GM19240 (cell line): Measurements from ENCODE around the gene GPANK1.
A peak's percentile ranks its signal among the peaks of the same experiment; 100 is the strongest.

Source experiments
- DNase-seq: peaks from one replicate; pipeline ENCODE4 v3.0.0; 2011; ENCODE audit warnings: low spot score; ENCODE audit not compliant: insufficient read length

The GPANK1 gene

DNA sequence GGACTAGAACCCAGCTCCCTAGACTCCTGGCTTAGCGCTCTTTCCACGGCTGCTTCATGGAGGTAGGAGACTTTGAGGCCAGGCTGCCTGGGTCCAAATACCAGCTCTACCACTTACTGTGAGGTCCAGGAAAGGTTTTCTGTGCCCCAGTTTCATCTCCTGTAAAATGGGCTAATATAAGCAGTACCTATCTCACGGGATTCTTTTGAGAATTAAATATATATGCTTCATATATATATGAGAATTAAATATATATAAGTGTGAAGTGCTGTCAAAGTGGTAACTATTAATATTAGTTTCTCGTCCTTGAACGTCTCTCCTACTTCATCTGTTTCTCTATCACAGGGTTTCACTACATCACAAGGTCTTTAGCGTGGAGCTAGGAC is 26.3 kb upstream of the GPANK1 start:
- no peak for DNase-seq

DNA sequence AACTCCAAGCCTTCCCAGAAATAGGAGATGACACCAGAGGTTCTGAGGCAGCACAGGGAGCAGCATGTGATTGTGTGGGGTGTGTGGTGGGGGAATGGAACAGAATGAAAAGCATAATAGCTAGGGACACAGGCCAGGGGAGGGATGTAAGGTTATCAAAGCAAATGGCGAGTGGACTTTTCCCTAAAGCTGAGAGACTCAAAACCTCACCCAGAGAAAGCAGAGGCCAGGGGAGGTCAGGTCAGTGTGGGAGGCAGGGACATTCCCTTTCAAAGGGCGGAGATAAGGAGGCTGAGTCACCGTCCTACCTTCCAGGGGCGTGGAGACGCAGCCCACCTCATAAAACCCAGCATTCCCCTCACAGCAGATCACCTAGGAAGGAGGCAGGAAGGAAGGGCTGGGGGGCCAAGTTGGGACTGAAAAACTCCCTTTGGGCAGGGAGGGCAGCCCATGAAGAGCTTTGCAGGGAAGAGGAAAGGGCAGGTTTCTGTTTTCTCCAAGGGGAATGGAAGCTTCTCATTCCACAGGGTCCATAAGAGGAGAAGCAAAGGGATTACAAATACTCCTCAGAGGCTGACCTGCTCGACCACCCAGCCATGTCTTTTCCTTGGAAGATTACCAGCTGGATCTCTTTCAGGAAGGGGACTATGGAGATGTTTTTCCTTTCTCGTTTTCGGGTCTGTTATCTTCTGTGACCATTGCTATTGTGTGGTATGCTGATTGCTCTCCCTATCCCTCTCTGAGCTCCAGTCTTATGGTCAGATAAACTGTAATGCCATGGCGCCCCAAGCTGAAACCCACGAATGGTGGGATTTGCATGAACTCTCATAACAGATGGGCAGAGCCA is 25.7 kb upstream of the GPANK1 start:
- no peak for DNase-seq

DNA sequence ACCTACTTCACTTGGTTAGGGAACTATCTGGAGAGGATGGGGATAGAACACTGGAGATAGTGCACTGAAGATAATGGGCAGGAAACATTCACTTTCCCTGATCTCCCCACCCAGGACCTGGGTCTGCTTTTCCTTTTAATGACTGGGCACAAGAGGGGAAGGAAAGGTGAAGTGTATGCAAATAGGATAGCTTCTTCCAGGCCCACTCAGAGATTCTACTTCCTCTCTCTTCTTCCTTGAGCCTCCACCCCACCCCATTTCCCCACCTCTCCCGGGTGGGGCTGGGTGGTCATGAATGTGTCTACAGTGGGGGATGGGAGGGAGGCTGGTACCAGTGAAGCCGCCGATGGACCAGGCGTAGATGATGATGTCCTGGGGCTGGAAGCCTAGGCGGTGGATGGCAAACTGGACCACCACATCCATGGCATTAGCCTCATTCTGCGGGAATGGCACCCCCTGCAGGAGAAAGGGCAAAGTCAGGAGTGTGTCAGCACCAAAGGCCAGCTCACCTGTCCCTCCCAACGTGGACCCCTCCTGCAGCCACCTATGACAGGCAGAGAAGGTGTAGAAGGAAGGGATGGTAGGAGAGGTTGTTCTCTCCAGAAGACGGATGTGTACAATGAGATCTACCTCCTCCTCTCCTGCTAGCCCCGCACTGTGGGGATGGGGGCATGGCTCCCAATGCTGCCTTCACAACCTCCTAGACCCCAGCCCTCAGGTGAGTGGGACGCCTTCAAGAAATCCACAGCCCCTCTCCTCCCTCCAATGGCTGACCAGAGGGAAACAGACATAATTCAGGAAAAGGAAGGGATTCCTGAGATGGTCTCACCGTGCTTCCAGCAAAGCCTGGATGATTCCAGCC is 24.7 kb upstream of the GPANK1 start:
- DNase-seq, result no peak

DNA sequence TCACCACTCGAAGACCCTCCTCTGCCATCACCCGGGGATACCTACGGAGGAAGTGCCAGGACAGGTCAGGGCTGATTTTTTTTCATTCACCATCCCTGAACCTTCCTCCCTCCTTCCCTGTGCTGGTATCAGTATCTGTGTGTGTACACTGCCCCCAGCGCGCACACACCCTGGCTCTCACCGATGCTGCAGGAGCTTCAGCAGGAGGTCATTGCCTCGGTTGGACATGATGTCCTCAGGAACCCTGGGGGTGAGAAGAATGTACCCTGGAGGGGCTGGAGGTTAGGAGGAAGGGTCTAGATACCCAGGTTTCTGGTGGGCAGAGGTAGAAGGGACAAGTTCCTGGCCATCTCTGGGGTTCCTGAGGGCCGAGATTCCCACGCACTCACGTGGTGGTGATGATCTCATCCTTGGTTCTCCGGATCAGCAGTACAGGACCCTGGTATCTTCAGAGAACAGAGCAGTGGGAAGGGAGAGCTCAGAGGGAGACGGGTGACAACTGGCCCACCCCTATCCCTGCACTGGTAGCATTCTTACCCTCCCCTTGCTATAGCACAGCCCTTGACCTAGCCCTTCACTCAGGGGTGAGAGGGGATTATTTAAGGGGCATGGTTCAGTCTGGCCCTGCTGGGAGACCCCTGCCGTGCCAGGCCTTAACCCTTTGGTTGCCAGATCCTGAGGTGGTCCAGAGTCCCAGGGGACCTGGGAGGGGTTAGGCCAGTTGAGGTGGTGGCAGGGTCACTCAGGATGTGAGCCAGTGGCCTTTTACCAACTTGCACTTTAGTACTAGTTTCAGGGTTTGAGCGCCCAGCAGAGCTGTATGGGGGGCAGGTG is 23.3 kb upstream of the GPANK1 start:
- no peak for DNase-seq

DNA sequence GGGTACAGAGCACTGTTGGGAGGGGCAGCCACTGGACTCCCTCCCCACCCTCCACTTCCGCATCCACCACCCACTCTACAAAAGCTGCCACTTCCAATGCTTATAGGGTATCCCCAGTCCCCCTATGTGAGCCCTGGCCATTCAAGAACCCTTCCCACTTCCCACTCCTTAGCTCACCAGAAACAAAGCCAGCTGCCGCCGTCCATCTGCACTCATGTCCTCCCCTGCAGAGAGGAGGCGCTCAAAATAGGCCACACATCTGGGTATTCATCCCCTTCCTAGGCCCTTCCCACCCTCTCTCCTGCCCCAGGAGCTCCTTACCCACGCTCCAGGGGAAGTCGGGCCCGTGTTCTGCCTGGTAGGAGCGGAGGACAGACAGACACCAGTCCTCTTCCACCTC is 22.5 kb upstream of the GPANK1 start:
- no peak for DNase-seq

DNA sequence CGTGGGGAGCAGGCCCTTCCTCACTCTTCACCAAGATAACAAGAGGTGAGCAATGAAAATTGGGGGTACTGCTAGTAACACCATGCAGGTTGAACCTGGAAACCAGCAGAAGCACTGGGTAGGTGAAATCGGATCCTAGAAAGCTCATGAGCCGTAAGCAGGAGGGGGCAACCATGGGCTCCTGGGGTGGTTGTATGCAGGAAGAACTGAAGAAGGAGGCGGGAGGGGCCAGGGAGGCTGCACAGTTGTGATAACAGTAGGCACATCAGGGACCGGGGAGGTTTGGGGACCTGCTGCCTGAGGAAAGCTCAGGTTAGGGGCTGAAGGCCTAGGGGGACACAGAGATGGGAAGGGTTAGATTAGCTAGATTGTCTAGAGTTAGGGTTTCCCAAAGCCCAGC is 21.7 kb upstream of the GPANK1 start:
- no peak for DNase-seq

DNA sequence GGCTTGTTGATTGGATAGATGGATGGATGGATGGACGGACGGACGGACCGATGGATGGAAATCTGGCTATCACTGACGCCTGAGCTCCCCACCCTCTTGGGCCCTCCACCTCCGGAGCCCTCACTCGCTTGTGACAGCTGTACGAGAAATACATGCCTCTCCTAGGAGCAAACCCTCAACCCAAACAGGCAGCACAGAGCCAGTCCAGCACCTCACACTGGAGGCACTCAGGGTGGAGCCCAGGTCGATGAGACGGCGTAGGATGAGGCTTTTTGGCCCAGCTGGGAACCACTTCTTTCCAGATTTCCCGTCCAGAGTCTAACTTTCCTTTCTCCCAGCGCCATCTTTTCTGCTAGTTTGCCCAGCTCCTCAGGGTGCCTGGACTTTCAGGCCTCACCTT is 18.8 kb upstream of the GPANK1 start:
- DNase-seq, result no peak

DNA sequence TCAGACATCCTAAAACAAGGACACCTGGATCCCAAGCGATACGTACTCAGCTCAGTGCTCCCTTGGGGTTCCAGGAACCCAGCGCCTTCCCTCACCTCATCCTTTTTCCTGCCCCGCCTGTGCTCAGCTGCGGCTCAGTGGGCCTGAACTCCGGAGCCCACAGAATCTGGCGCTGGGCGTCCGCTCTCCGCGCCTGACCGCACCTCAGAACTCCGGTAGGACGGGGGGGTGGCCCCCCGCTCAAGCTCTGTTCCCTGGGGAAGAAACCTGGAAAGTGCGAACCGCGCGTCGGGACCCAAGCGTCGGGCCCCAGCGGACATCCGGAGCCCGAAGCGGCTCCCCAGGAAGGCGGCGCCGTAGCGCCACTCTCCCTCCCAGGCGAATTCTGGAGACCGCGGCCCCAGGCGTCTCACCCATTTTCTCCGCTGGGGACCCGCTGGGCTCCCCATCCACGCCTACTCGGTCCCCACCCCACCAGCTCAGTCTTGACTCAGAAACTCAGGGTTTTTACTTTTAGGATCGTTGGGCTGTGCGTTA is 16.4 kb upstream of the GPANK1 start:
- DNase-seq, result no peak

DNA sequence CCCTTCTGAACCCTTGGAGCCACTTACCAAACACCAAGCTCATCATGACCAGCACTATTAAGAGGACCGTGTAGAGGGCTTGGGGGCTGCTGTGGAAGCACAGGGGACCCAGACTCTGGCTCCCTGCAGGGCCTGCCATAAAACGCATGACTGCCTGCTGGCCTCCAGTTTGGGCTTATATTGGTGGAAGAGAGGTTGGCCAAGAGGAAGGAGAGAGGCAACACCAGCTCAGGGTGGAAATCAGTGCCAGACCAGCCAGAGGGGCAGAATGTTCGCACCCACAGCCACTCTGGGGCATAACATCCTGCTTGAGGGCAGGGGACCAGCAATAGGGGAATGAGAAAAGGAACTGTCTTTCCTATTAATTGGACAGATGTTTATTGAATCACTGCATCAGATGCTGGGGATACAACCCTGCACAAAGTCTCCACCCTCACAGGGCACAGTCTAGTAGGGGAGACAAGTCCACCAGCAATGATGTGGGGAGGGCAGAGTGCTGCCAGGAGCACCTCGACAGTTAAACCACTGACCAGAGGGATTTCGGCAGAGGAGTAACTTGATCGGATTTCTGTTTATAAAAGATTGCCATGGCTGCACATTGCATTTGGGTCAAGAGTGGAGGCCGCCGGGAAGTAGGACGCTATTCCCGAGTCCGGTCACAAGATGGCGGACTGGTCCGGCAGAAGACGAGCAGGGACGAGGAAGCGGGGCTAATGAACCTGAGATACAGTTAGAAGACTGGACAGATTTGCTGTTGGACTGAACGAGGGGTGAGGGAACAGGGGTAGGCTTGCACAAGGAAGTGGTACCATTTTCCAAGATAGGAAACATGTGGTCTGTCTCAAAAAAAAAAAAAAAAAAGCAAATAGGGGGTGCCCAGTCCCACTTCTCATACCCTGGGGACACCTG is 15.7 kb upstream of the GPANK1 start, which contains the start of gene LY6G5C:
TSS of gene LY6G5C (minus strand) at position 842 of the 909 bp plus-strand sequence. CDS start at position 148, 694 bp downstream.
- DNase-seq, result peak; percentile 71

DNA sequence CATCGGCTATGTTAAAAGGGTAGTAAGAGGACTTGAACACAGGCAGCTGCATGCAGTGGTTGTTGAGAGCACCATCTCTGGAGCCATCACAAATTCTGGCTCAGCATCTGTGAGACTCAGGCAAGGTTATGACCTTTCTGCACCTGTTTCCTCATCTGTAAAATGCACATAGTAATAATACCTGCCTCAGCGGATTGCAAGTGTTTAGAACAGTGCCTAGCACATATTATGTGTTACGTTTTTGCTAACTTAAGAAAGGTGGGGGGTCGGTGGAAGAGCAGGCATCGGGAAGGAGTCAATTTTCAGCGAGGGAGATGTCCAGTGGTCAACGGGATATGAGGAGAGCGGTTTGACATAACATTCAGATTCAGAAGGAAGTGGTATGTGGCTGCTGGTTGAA is 13.2 kb upstream of the GPANK1 start:
- DNase-seq, result no peak

DNA sequence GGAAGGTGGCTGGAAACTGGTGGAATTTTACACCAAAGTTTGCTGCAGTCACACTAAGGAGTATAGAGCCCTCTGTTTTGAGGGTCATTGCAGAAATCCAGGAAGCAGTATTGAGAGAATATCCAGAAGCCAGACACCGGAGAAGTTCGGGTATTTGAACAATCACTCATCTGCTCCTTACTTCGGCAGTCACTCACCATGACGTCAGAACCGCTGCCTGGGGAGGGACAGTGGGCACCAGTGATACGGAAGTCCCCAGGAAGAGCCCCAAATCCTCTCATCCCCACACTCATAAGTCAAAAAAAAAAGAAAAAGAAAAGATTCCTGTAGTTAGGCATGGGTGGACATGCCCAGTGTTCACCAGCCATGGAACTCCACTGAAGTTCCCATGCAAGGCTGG is 12.1 kb upstream of the GPANK1 start:
- DNase-seq, result no peak

DNA sequence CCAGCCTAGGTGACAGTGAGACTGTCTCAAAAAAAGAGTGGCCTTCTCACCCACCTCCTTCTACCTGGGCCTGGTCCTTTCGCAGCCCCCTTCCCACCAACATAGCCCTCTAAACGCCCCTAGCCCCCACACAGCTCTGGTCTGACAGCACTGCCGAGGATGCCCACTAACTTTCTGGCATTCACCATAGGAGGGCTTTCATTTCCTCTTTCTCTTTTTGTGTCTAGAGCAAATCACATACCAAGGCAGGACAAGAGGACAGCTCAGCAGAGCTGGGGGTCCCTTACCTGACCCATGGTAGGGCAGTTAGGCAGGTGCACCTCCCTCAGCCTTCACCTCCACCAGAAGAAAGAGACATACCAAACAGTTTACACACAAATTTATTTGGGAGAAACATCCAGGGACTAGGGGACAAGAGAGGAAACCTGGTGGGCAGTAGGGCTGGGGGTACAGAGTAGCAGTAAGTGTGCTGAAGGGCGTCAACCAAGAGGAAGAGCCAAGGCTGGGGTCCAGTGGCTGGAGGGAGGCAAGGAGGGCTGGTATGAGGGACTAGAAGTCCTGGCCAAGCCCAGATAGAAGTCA is 11.6 kb upstream of the GPANK1 start:
- DNase-seq, result no peak

DNA sequence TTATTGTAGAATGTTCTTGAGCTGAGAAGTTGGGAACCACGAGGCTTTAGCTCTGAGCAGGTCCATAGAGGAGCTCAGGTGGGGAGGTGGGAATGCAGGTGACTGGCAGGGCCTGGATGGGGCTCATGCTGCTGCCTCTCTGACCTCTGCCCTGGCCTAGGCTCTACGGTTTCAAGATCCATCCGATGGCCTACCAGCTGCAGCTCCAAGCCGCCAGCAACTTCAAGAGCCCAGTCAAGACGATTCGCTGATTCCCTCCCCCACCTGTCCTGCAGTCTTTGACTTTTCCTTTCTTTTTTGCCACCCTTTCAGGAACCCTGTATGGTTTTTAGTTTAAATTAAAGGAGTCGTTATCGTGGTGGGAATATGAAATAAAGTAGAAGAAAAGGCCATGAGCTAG is 4.9 kb upstream of the GPANK1 start, which contains the start of gene LY6G5B:
TSS of gene LY6G5B (plus strand) at position 301 of the 400 bp plus-strand sequence. CDS start 975 bp downstream, outside the sequence.
- DNase-seq, result no peak

DNA sequence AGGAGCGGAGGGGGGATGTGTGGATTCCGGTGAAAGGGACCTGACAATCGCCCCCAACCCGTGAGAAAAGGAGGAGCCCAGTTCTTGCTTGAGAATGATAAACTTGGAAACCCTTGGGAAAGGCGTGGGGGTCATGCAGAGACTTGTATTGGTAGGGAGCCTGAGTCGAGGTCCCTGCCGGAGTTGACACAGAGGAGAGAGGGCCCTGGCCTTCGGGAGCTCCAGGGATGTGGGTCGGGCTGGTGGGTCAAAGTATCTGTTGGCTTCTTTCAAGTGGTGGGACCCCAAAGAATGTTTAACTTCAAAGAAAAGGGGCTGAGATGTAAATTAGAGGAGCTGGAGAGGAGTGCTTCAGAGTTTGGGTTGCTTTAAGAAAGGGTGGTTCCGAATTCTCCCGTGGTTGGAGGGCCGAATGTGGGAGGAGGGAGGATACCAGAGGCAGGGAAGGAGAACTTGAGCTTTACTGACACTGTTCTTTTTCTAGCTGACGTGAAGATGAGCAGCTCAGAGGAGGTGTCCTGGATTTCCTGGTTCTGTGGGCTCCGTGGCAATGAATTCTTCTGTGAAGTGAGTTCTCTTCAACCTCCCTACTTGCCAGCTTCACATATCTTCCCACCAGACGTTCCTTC is 1.7 kb upstream of the GPANK1 start:
- DNase-seq, result no peak

DNA sequence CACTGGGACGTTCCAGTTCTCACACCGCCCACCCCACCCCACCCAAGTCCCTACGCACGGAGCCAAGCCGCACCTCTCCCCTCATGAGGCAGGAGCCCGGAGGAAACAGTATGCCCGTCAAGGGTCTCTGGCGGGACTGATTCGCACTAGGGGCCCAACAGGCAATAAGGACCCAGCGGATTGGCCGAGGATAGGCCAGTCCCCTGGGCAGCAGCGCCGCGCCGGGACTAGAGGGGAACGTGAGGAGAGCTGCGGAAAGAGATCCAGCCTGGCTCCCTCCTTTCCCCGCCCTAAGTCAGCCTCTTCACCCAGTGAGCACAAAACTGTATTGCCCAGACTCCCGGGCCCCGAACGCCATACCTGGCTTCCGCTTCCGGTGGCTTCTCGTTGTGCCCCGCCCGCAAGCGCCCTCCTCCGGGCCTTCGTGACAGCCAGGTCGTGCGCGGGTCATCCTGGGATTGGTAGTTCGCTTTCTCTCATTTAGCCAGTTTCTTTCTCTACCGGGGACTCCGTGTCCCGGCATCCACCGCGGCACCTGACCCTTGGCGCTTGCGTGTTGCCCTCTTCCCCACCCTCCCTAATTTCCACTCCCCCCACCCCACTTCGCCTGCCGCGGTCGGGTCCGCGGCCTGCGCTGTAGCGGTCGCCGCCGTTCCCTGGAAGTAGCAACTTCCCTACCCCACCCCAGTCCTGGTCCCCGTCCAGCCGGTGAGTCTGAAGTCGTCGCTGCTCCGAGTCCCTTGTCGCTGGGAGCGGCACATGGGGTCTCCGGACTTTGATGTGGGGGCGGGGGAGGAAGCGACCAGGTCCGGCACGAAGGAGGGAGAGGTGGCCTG is 922 bp upstream of the GPANK1 start, which contains the start of gene CSNK2B:
TSS of gene CSNK2B (plus strand) at position 580 of the 836 bp plus-strand sequence. CDS start 752 bp downstream, outside the sequence.
- DNase-seq, result peak; percentile 93

DNA sequence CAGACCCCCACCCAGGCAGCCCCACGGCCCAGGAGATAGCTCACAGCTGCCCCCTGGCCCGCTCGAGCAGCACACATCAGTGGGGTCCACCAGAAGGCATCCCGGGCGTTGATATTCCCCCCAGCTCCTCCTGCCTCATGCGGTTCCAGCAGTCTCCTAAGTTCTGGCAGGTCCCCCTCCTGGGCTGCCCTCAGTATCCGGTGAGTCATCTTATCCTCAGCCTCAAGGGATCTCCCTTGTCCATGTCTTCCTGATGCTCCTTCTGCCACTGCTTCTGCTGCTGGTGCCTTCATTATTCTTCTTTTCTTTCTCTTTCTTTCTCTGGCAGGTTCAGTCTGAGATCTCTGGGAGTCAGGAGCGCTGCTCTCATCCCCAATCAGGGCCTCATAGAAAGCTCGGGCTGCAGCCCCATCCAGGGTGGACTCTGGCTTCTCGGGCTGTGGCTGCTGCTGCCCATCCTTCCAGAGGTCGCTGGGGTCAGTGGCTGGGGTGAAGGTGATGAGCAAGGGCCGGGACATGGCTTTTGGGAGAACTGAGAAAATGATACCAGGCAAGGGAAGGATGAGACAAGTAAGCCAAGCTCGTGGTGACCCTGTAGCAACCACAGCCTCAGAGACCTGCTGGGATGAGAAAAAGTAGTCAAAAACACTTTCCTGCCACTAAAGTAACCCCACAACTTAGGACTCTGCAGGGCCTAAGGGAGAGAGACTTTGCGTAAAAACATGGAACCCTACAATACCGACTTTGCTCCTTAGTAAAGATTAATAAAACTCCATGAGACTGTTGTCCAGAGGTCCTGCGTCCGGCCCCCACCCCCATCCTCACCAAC is 622 bp downstream of the GPANK1 start:
- no peak for DNase-seq
